ENCODE measurements around the gene LRRC17.

Gene LRRC17

GRCh38 chr7:102891693-102892261 lies 21.0 kb upstream of the LRRC17 start:
- TF ChIP-seq CTCF (IDR thresholded peaks at IDR 0.05): no peak

- no peak for TF ChIP-seq CTCF (IDR thresholded peaks at IDR 0.05)
These were observed 20.0 kb upstream of the LRRC17 start for GRCh38 chr7:102892631-102893278.

- no peak for TF ChIP-seq CTCF (IDR thresholded peaks at IDR 0.05)
These were observed 17.2 kb upstream of the LRRC17 start for GRCh38 chr7:102895602-102896001.

GRCh38 chr7:102896585-102896984 lies 16.2 kb upstream of the LRRC17 start:
- TF ChIP-seq CTCF (IDR thresholded peaks at IDR 0.05): no peak

- no peak for TF ChIP-seq CTCF (IDR thresholded peaks at IDR 0.05)
These were observed 15.6 kb upstream of the LRRC17 start for GRCh38 chr7:102897211-102897631.

GRCh38 chr7:102897856-102898531 lies 14.8 kb upstream of the LRRC17 start:
- TF ChIP-seq CTCF (IDR thresholded peaks at IDR 0.05): no peak

GRCh38 chr7:102898532-102898859 lies 14.3 kb upstream of the LRRC17 start:
- no peak for TF ChIP-seq CTCF (IDR thresholded peaks at IDR 0.05)
